Occipital lobe (tissue), 2 donors: ENCODE data around the gene FRMD4A. TPM values are rescaled to one million over a fixed set of nuclear protein-coding genes. Genes with fewer than 3 reads are reported as not detected.

Experiments
- DNase-seq: peaks from one replicate; lab custom pipeline; 2025; lab: John Stamatoyannopoulos, UW
- total RNA-seq: library from RNA; depleted of rRNA; stranded (reverse); fragments of >200 nt; gene quantifications from one replicate; pipeline ENCODE4 v1.2.3, GENCODE V29; 2014

Gene FRMD4A
- total RNA-seq, 1 donor from 2014 or later = 153 TPM

- no peak for DNase-seq
Measured at GRCh38 chr10:14340051-14340744, 9.5 kb upstream of the FRMD4A start.

- DNase-seq = no peak
Measured at GRCh38 chr10:14336736-14337135, 6.0 kb upstream of the FRMD4A start.

GRCh38 chr10:14334771-14335170, 4.0 kb upstream of the FRMD4A start:
- DNase-seq = no peak

GRCh38 chr10:14333606-14334005, 2.9 kb upstream of the FRMD4A start:
- DNase-seq = no peak

GRCh38 chr10:14332903-14333302, 2.2 kb upstream of the FRMD4A start:
- no peak for DNase-seq

GRCh38 chr10:14329746-14330173, 964 bp downstream of the FRMD4A start:
- DNase-seq = peak; percentile 51

GRCh38 chr10:14328881-14329672, 1.6 kb downstream of the FRMD4A start:
- no peak for DNase-seq

GRCh38 chr10:14327527-14327926, 3.2 kb downstream of the FRMD4A start:
- DNase-seq = no peak

GRCh38 chr10:14326581-14326980, 4.1 kb downstream of the FRMD4A start:
- DNase-seq = peak; percentile 12

- no peak for DNase-seq
Measured at GRCh38 chr10:14325325-14325955, 5.3 kb downstream of the FRMD4A start.

- no peak for DNase-seq
Measured at GRCh38 chr10:14322526-14323188, 8.1 kb downstream of the FRMD4A start.

GRCh38 chr10:14318007-14318406, 12.7 kb downstream of the FRMD4A start:
- no peak for DNase-seq

- no peak for DNase-seq
Measured at GRCh38 chr10:14312014-14312413, 18.7 kb downstream of the FRMD4A start.

- DNase-seq = no peak
Measured at GRCh38 chr10:14311206-14311957, 19.3 kb downstream of the FRMD4A start.

- no peak for DNase-seq
Measured at GRCh38 chr10:14309593-14309992, 21.1 kb downstream of the FRMD4A start.

- DNase-seq = no peak
Measured at GRCh38 chr10:14306190-14306589, 24.5 kb downstream of the FRMD4A start.

GRCh38 chr10:14304046-14304445, 26.7 kb downstream of the FRMD4A start:
- DNase-seq = no peak

GRCh38 chr10:14302035-14302434, 28.7 kb downstream of the FRMD4A start:
- no peak for DNase-seq

GRCh38 chr10:14299556-14299955, 31.2 kb downstream of the FRMD4A start:
- no peak for DNase-seq

GRCh38 chr10:14296065-14296709, 34.5 kb downstream of the FRMD4A start:
- no peak for DNase-seq
